Natural killer cell (primary cell): Measurements from ENCODE around the gene MYO5B. TPM values are rescaled to one million over a fixed set of nuclear protein-coding genes. Genes with fewer than 3 reads are reported as not detected.

ENCODE experiments used
- ATAC-seq, 3 donors: fragments of 150-1000 bp in 2 of 3; fragments of 200-7000 bp in 1 of 3; cut with Tn5 transposase; 1 replicate in 1 of 3; 2 replicates in 2 of 3; pipeline ENCODE4 v1.10.0; 2021; ENCODE audit warnings: mild to moderate bottlenecking in 2 of 3, moderate library complexity in 2 of 3
- DNase-seq, 2 donors: peaks; one replicate each; pipeline versions ENCODE4 v3.0.0 to v3.0.0-alpha.2; 2013 to 2021; ENCODE audit warnings: mixed read lengths in 1 of 2
- H3K27ac ChIP-seq: one replicate; pipeline ENCODE4 v1.5.1; 2013; ENCODE audit warnings: mild to moderate bottlenecking, low read length
- H3K27me3 ChIP-seq: one replicate; pipeline ENCODE4 v1.6.1; 2013; ENCODE audit warnings: low read length; ENCODE audit not compliant: control insufficient read depth, insufficient read depth
- H3K36me3 ChIP-seq: one replicate; pipeline ENCODE4 v1.6.1; 2013; ENCODE audit warnings: low read length; ENCODE audit not compliant: control insufficient read depth, insufficient read depth
- H3K4me1 ChIP-seq: one replicate; pipeline ENCODE4 v1.6.1; 2013; ENCODE audit warnings: low read length; ENCODE audit not compliant: control insufficient read depth, insufficient read depth
- H3K4me3 ChIP-seq: one replicate; pipeline ENCODE4 v1.5.1; 2013; ENCODE audit warnings: low read length
- H3K9me3 ChIP-seq: one replicate; pipeline ENCODE4 v1.6.1; 2013; ENCODE audit warnings: low read length; ENCODE audit not compliant: control insufficient read depth, insufficient read depth
- H3K27ac Mint-ChIP-seq, 2 donors: one replicate each; pipeline ENCODE4 v1.8.0; 2022; ENCODE audit warnings: mild to moderate bottlenecking in 2 of 2, mixed read lengths in 2 of 2, moderate library complexity in 1 of 2
- H3K27me3 Mint-ChIP-seq, 2 donors: one replicate each; pipeline ENCODE4 v1.8.0; 2022; ENCODE audit warnings: low read depth in 2 of 2, mixed read lengths in 2 of 2
- H3K36me3 Mint-ChIP-seq: one replicate; pipeline ENCODE4 v1.8.0; 2022; ENCODE audit warnings: mixed read lengths
- H3K4me1 Mint-ChIP-seq, 2 donors: one replicate each; pipeline ENCODE4 v1.8.0; 2022; ENCODE audit warnings: mixed read lengths in 2 of 2
- H3K4me3 Mint-ChIP-seq: one replicate; pipeline ENCODE4 v1.8.0; 2022; ENCODE audit warnings: mild to moderate bottlenecking, moderate library complexity, mixed read lengths
- H3K9me3 Mint-ChIP-seq, 2 donors: one replicate each; pipeline ENCODE4 v1.8.0; 2022; ENCODE audit warnings: mixed read lengths in 2 of 2
- WGBS: methylation state at CpG from one replicate; pipeline ENCODE4 v1.1.7; 2013; ENCODE audit warnings: missing lambda C conversion rate; ENCODE audit not compliant: insufficient coverage; 5-methylcytosine and 5-hydroxymethylcytosine counted together
- intact Hi-C: fragments of 100-400 bp; cut with micrococcal nuclease; formaldehyde crosslinking; loops from one replicate; pipeline ENCODE4 v1.14.2; 2022
- total RNA-seq, 4 donors: library from RNA; stranded (reverse); fragments of 120-200 nt in 1 of 4; gene quantifications; one replicate each; pipeline versions ENCODE4 v1.2.3 to v1.2.4, GENCODE V29; 2013 to 2022
- TF ChIP-seq, protein P1 (sequence below): fragments of 200-600 bp; IDR thresholded peaks from one replicate; pipeline ENCODE4 v1.8.0; 2022; ENCODE audit warnings: antibody characterized with exemption

The MYO5B gene
- total RNA-seq, 3 donors from 2014 or later (not counting 1 experiment from before 2014, with no cell fraction given), result 0.33 TPM; not detected in 2

DNA sequence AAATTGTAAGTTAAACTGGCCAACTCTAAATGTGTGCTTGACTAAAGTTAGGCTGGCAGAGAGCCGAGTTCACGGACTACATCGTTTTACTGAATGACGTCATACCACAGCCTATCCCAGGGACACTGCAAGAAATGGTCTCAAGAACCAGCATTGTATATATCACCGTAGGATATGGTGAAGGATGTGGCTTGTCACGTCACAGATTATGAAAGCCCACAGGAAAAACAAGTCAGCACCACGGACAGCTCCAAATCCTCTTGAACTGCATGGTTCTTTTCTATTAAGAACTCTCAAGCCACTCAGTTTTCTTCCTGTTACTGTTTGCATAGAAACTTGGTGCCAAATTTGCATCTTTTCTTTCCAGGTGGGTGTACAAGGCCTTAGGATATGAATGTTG is 296.5 kb downstream of the MYO5B start:
- TF ChIP-seq, protein P1, sequence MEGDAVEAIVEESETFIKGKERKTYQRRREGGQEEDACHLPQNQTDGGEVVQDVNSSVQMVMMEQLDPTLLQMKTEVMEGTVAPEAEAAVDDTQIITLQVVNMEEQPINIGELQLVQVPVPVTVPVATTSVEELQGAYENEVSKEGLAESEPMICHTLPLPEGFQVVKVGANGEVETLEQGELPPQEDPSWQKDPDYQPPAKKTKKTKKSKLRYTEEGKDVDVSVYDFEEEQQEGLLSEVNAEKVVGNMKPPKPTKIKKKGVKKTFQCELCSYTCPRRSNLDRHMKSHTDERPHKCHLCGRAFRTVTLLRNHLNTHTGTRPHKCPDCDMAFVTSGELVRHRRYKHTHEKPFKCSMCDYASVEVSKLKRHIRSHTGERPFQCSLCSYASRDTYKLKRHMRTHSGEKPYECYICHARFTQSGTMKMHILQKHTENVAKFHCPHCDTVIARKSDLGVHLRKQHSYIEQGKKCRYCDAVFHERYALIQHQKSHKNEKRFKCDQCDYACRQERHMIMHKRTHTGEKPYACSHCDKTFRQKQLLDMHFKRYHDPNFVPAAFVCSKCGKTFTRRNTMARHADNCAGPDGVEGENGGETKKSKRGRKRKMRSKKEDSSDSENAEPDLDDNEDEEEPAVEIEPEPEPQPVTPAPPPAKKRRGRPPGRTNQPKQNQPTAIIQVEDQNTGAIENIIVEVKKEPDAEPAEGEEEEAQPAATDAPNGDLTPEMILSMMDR, result no peak
- Histone ChIP-seq H3K9me3 (no peaks in the 10 kb centered on the region), H3K4me1 (no peaks in the 10 kb centered on the region), H3K36me3 (no peaks in the 10 kb centered on the region), H3K4me3 (no peak overlapping the region), H3K27me3 (no peaks in the 10 kb centered on the region), H3K27ac (no peak overlapping the region)
- 51% methylated on average over 7 of the region's 7 CpGs for WGBS
- Mint-ChIP-seq H3K4me1 (no peaks in the 10 kb centered on the region), H3K27ac (no peak overlapping the region), H3K4me3 (no peak overlapping the region), H3K27me3 (peaks cover 9 to 15% of the 10 kb centered on the region in 2 donors), H3K36me3 (no peaks in the 10 kb centered on the region), H3K9me3 (no peaks in the 10 kb centered on the region)
- intact Hi-C loops, result no loop called here
- ATAC-seq (peak; percentile 66 to 82 (median 68)), DNase-seq (peak; percentile 43 to 81)

DNA sequence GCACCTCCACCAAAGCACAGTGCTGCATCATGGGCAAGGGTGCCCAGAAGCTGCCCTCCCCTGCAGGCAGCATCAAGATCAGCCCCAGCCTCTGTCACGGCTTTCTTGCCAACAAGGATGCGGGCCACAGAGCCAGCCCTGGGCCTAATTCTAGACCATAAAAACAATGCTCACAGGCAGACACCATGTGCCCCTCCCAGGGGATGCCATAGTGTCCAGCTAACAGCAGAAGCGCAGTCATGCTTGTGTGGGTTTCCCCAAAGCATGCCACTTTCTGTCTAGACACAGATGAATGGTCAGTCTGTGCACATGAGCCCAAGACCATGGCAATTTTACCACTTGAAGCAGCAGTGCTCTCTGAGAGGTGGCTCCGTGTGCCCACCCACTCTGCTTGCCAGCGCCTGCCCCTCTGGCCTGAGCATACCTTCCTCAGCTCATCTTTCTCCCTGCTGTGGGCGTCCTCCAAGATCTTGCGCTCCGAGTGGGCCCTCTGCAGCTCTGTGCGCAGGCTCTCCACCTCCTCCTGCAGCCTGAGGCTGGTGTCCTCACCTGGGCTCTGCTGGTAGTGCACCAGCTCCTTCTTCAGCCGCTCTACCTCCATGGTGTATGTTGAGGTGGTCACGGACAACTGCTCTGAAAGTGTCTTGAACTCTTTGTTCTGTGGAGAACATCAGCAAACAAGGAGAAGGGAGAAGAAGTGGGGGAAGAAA is 300.3 kb downstream of the MYO5B start:
- H3K27me3 Mint-ChIP-seq, result peaks cover 13 to 34% of the 10 kb centered on the region in 2 donors
- H3K4me3 Mint-ChIP-seq, result no peak overlapping the region
- no peaks in the 10 kb centered on the region for H3K36me3 ChIP-seq
- TF ChIP-seq, protein P1, result no peak
- no peaks in the 10 kb centered on the region for H3K36me3 Mint-ChIP-seq
- no peaks in the 10 kb centered on the region for H3K4me1 Mint-ChIP-seq
- H3K9me3 Mint-ChIP-seq, result no peaks in the 10 kb centered on the region
- intact Hi-C loops, result no loop called here
- no peak for DNase-seq
- H3K27ac ChIP-seq, result no peak overlapping the region
- no peaks in the 10 kb centered on the region for H3K4me1 ChIP-seq
- no peaks in the 10 kb centered on the region for H3K27me3 ChIP-seq
- 91% methylated on average over 11 of the region's 11 CpGs for WGBS
- no peak overlapping the region for H3K4me3 ChIP-seq
- no peak for ATAC-seq
- no peak overlapping the region for H3K27ac Mint-ChIP-seq
- H3K9me3 ChIP-seq, result no peaks in the 10 kb centered on the region

DNA sequence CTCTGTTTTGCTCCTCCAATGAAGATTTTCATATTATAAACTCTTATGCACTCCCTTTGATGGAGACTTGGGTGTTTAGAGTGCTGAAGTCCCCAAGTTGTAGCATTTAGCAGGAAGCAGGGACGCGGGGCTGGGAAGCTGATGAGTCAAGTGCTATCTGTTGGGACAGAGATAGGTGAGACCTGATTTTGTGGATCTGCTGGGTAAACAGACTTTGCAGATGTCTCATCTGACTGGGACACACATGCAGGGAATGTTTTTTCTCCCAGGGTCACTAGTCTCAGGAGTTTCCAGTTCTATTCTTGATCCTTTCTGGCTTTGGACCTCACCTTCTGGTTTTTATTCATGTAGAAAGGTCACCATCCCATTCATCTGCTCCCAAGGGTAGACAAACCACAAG is 301.9 kb downstream of the MYO5B start:
- Histone ChIP-seq H3K36me3 (no peaks in the 10 kb centered on the region), H3K4me3 (no peak overlapping the region), H3K27ac (no peak overlapping the region), H3K4me1 (no peaks in the 10 kb centered on the region), H3K27me3 (no peaks in the 10 kb centered on the region), H3K9me3 (no peaks in the 10 kb centered on the region)
- intact Hi-C loops, result no loop called here
- ATAC-seq, result no peak
- Mint-ChIP-seq H3K27me3 (peaks cover 16 to 34% of the 10 kb centered on the region in 2 donors), H3K27ac (no peak overlapping the region), H3K9me3 (no peaks in the 10 kb centered on the region), H3K36me3 (no peaks in the 10 kb centered on the region), H3K4me3 (no peak overlapping the region), H3K4me1 (no peaks in the 10 kb centered on the region)
- no peak for DNase-seq
- TF ChIP-seq, protein P1, result no peak
- WGBS, result 95% methylated on average over 2 of the region's 2 CpGs
